HEK293T (cell line): ENCODE results near the gene STX18.
A peak's percentile ranks its signal among the peaks of the same experiment; 100 is the strongest.

Source experiments
- CTCF ChIA-PET: fragments of 350-600 bp; formaldehyde crosslinking; extraction: SDS; loops from one replicate; lab custom pipeline; 2021; ENCODE audit warnings: antibody characterized with exemption, inconsistent platforms; lab: Yijun Ruan, JAX
- POLR2A ChIA-PET: fragments of 350-600 bp; formaldehyde crosslinking; extraction: SDS; loops from one replicate; lab custom pipeline; 2020; ENCODE audit warnings: antibody characterized with exemption, inconsistent platforms; lab: Yijun Ruan, JAX
- DNase-seq: peaks from one replicate; pipeline ENCODE4 v3.0.0; 2012; ENCODE audit warnings: mixed read lengths; ENCODE audit errors: extremely low spot score
- ARNT ChIP-seq: fragments of 450-650 bp; IDR thresholded peaks from 2 replicates; pipeline ENCODE4 v1.6.1; 2017; ENCODE audit warnings: mild to moderate bottlenecking
- BHLHE40 ChIP-seq: fragments of 450-650 bp; IDR thresholded peaks from 2 replicates; pipeline ENCODE4 v1.6.1; 2016; ENCODE audit warnings: mild to moderate bottlenecking, moderate library complexity, borderline replicate concordance
- CTBP1 ChIP-seq: fragments of 450-650 bp; IDR thresholded peaks from 2 replicates; pipeline ENCODE4 v1.6.1; 2016; ENCODE audit warnings: borderline replicate concordance
- ELF4 ChIP-seq: fragments of 450-650 bp; IDR thresholded peaks from 2 replicates; pipeline ENCODE4 v1.6.1; 2017; ENCODE audit warnings: antibody characterized with exemption
- FOXA1 ChIP-seq: fragments of 450-650 bp; IDR thresholded peaks from 2 replicates; pipeline ENCODE4 v1.6.1; 2016; ENCODE audit warnings: mild to moderate bottlenecking
- FOXK2 ChIP-seq: fragments of 450-650 bp; IDR thresholded peaks from 2 replicates; pipeline ENCODE4 v1.6.1; 2016; ENCODE audit warnings: mild to moderate bottlenecking
- FOXM1 ChIP-seq: fragments of 450-650 bp; IDR thresholded peaks from 2 replicates; pipeline ENCODE4 v1.6.1; 2017; ENCODE audit warnings: mild to moderate bottlenecking, borderline replicate concordance
- HDGF ChIP-seq: fragments of 450-650 bp; IDR thresholded peaks from 2 replicates; pipeline ENCODE4 v1.6.1; 2017; ENCODE audit warnings: antibody characterized with exemption, borderline replicate concordance
- L3MBTL2 ChIP-seq: fragments of 450-650 bp; conservative IDR thresholded peaks from 2 replicates; pipeline ENCODE4 v1.6.1; 2016; ENCODE audit warnings: mild to moderate bottlenecking
- LEF1 ChIP-seq: fragments of 450-650 bp; IDR thresholded peaks from 2 replicates; pipeline ENCODE4 v1.6.1; 2017; ENCODE audit warnings: mild to moderate bottlenecking, borderline replicate concordance
- NFRKB ChIP-seq: fragments of 450-650 bp; IDR thresholded peaks from 2 replicates; pipeline ENCODE4 v1.6.1; 2016; ENCODE audit warnings: mild to moderate bottlenecking, moderate library complexity
- SP1 ChIP-seq: fragments of 450-650 bp; IDR thresholded peaks from 2 replicates; pipeline ENCODE4 v1.6.1; 2017
- SUZ12 ChIP-seq: fragments of 450-650 bp; IDR thresholded peaks from 2 replicates; pipeline ENCODE4 v1.6.1; 2016; ENCODE audit warnings: mild to moderate bottlenecking
- TARDBP ChIP-seq: fragments of 450-650 bp; IDR thresholded peaks from 2 replicates; pipeline ENCODE4 v1.6.1; 2016
- ZNF384 ChIP-seq: fragments of 450-650 bp; IDR thresholded peaks from 2 replicates; pipeline ENCODE4 v1.6.1; 2016
- TF ChIP-seq, protein P1 (sequence below): fragments of 450-650 bp; IDR thresholded peaks from 2 replicates; pipeline ENCODE4 v1.6.1; 2016

STX18 gene

GRCh38 chr4:4541661-4542570 lies at the start of gene STX18:
Gene STX18, minus strand, starts transcription at chr4:4542048. Its CDS starts 84 bp downstream, at chr4:4541964.
- CTCF ChIA-PET: interaction anchor here (1.0 to 1.1 kb wide), 2 partner anchors 22 to 63 kb away, joined by 3 to 5 read pairs; no protein-coding TSS in a partner anchor
- TF ChIP-seq TARDBP (no peak), NFRKB (no peak), L3MBTL2 (peak; percentile 91), FOXM1 (peak; percentile 72; the same call in 1 of the 2 replicates), ELF4 (peak; percentile 42; the same call in 1 of the 2 replicates), ZNF384 (no peak), FOXA1 (no peak), SUZ12 (no peak), ARNT (no peak), HDGF (no peak), BHLHE40 (no peak), LEF1 (peak; percentile 29; the same call in 1 of the 2 replicates), SP1 (no peak), CTBP1 (peak; percentile 96)
- POLR2A ChIA-PET: interaction anchor here (0.9 to 2.2 kb wide), 17 partner anchors 11 to 200 kb away, joined by 3 to 14 read pairs (median 5); no protein-coding TSS in a partner anchor

GRCh38 chr4:4591071-4591470 lies 49.2 kb upstream of the STX18 start:
- CTCF ChIA-PET: interaction anchor here (0.6 kb wide), 1 partner anchor 16 kb away, joined by 3 read pairs; no protein-coding TSS in a partner anchor

More at GRCh38 chr4:4541661-4542570, at the start of gene STX18:
- peak; percentile 87 for DNase-seq

DNA sequence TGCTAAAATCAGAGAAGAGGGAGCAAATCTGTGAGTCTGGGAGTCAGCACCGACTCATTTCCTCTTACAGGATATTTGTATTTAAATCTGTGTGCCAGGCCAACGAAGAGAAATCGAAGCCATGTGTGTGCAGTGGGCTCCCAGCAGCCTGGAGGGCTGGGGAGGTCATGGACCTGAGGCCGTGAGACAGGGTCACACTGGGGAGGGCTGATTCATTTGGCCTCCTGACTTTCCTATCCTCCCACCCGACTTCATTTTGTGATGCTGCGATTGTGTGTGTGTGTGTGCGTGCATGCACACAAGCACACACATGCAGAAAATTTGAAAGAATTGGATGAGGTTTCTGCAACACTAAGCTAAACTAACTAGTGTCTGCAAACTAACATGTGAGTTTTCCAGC lies 48.7 kb upstream of the STX18 start:
- ChIA-PET CTCF (interaction anchor here (0.6 kb wide), 1 partner anchor 15 kb away, joined by 3 read pairs; no protein-coding TSS in a partner anchor), POLR2A (no interaction called here)
- TF ChIP-seq CTBP1 (no peak), LEF1 (no peak), FOXK2 (no peak), HDGF (no peak), SUZ12 (no peak), TARDBP (no peak), BHLHE40 (no peak), NFRKB (no peak), L3MBTL2 (no peak)
- no peak for DNase-seq

More at GRCh38 chr4:4591071-4591470, 49.2 kb upstream of the STX18 start:
- POLR2A ChIA-PET: no interaction called here
- no peak for DNase-seq
- no peak for TF ChIP-seq LEF1
- no peak for TF ChIP-seq FOXM1
- TF ChIP-seq SUZ12: no peak
- no peak for TF ChIP-seq ELF4
- no peak for TF ChIP-seq HDGF
- TF ChIP-seq BHLHE40: no peak
- no peak for TF ChIP-seq SP1
- no peak for TF ChIP-seq NFRKB
- TF ChIP-seq ARNT: no peak
- TF ChIP-seq FOXK2: no peak
- no peak for TF ChIP-seq TARDBP
- TF ChIP-seq FOXA1: no peak
- TF ChIP-seq, protein P1, sequence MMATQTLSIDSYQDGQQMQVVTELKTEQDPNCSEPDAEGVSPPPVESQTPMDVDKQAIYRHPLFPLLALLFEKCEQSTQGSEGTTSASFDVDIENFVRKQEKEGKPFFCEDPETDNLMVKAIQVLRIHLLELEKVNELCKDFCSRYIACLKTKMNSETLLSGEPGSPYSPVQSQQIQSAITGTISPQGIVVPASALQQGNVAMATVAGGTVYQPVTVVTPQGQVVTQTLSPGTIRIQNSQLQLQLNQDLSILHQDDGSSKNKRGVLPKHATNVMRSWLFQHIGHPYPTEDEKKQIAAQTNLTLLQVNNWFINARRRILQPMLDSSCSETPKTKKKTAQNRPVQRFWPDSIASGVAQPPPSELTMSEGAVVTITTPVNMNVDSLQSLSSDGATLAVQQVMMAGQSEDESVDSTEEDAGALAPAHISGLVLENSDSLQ: no peak
- no peak for TF ChIP-seq ZNF384
- no peak for TF ChIP-seq L3MBTL2
- no peak for TF ChIP-seq CTBP1

DNA sequence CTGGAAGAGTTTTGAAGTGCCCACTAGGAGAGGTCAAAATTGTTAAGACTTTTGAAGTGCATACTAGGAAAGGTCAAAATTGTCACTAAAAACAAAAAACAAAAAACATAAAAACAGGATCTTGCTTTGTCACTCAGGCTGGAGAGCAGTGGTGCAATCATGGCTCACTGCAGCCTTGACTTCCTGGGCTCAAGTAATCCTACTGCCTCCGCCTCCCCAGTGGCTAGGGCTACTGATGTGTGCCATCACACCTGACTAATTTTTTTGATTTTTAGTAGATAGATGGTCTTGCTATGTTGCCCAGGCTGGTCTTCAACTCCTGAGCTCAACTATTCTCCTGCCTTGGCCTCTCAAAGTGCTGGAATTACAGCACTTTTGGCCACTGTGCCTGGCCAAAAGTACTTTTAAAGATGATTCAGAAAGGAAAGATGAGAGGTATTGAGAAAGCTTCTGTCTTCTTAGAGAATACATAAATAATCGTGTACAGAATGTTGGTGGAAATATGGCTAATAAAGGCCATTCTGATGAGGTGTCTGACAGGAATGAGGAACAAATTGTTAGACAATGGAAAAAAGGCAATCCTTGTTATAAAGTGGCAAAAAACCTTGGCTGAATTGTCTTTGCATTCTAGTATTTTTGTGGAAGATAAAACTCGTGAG lies 43.3 kb upstream of the STX18 start:
- CTCF ChIA-PET: no interaction called here

GRCh38 chr4:4583606-4584005 lies 41.8 kb upstream of the STX18 start:
- ChIA-PET POLR2A (no interaction called here), CTCF (no interaction called here)
- TF ChIP-seq SP1 (no peak), CTBP1 (no peak), FOXK2 (no peak), ZNF384 (no peak), ARNT (no peak), ELF4 (no peak), FOXA1 (no peak), FOXM1 (no peak), L3MBTL2 (no peak), SUZ12 (no peak), LEF1 (no peak), NFRKB (no peak), TARDBP (no peak), HDGF (no peak), BHLHE40 (no peak)
- TF ChIP-seq, protein P1: no peak
- no peak for DNase-seq

More for the DNA sequence above, 43.3 kb upstream of the STX18 start:
- POLR2A ChIA-PET: no interaction called here
- no peak for DNase-seq
- TF ChIP-seq ELF4: no peak
- no peak for TF ChIP-seq ARNT
- no peak for TF ChIP-seq FOXA1

- ChIA-PET POLR2A (no interaction called here), CTCF (no interaction called here)
- no peak for TF ChIP-seq CTBP1
- TF ChIP-seq ZNF384: no peak
- TF ChIP-seq TARDBP: no peak
- no peak for DNase-seq
Measured at GRCh38 chr4:4582653-4583052, 40.8 kb upstream of the STX18 start.
